Measurements from ENCODE around the gene ITCH. TPM values are rescaled to one million over a fixed set of nuclear protein-coding genes. Genes with fewer than 3 reads are reported as not detected.

ITCH gene
- total RNA-seq, 1 experiment from 2014 or later = 78.8 TPM

- Histone ChIP-seq H3K4me2 (ENCODE audit: low read length) (no peak overlapping the region), H3K9ac (ENCODE audit: low read length) (no peak overlapping the region), H3K4me3 (replicated peaks in 1 of 2; ENCODE audit: low read depth in 1 of 2, low read length in 2 of 2) (no peak overlapping the region), H3K36me3 (ENCODE audit: control insufficient read depth in 1 of 2, insufficient read depth in 2 of 2, low read length in 2 of 2) (peaks cover 14 to 21% of the 10 kb centered on the region in 2 experiments), H2AFZ (ENCODE audit: low read depth, low read length, poor library complexity, severe bottlenecking) (no peak overlapping the region), H4K20me1 (ENCODE audit: insufficient read depth) (peaks cover 4% of the 10 kb centered on the region; the same call in 1 of the 2 replicates), H3K9me2 (ENCODE audit: insufficient read depth) (no peaks in the 10 kb centered on the region), H3K79me2 (ENCODE audit: insufficient read depth, low read length) (peaks cover 29% of the 10 kb centered on the region; the same call in 1 of the 2 replicates), H3K9me3 (ENCODE audit: control insufficient read depth in 1 of 2, insufficient read depth in 1 of 2, low read depth in 1 of 2, low read length in 2 of 2) (no peaks in the 10 kb centered on the region), H3K27me3 (ENCODE audit: insufficient read depth, low read length) (no peaks in the 10 kb centered on the region), H3K27ac (ENCODE audit: low read depth, low read length) (no peak overlapping the region), H3K4me1 (ENCODE audit: control insufficient read depth in 1 of 2, insufficient read depth in 2 of 2, low read length in 2 of 2) (no peaks in the 10 kb centered on the region)
- ChIA-PET POLR2A (no interaction called here), RAD21 (ENCODE audit: low non-redundant PET in 1 of 2, low total read pairs in 2 of 2, uncharacterized antibody in 2 of 2, unreplicated experiment in 2 of 2) (no interaction called here), CTCF (no interaction called here)
- no TSS peak for BruUV-seq (replicated peaks)
- TF ChIP-seq SP1 (IDR thresholded peaks at IDR 0.05; ENCODE audit: low read depth) = no peak
- no peak for DNase-seq (ENCODE audit: low read depth, low spot score)
- intact Hi-C loops (cut with micrococcal nuclease) = no loop called here
- ATAC-seq = no peak
Observed at GRCh38 chr20:34458631-34459030, 95.6 kb downstream of the ITCH start.

GRCh38 chr20:34459209-34459897 lies 96.3 kb downstream of the ITCH start:
- H3K27me3 ChIP-seq (ENCODE audit: insufficient read depth, low read length) = no peaks in the 10 kb centered on the region
- no peak overlapping the region for H3K4me2 ChIP-seq (ENCODE audit: low read length)
- DNase-seq (ENCODE audit: low read depth, low spot score) (no peak), ATAC-seq (no peak)
- H3K27ac ChIP-seq (ENCODE audit: low read depth, low read length) = no peak overlapping the region
- CTCF ChIA-PET = interaction anchor here (0.6 to 1.2 kb wide), 2 partner anchors 16 to 146 kb away, joined by 3 to 4 read pairs; no protein-coding TSS in a partner anchor
- peaks cover 14 to 20% of the 10 kb centered on the region in 2 experiments for H3K36me3 ChIP-seq (ENCODE audit: control insufficient read depth in 1 of 2, insufficient read depth in 2 of 2, low read length in 2 of 2)
- no peaks in the 10 kb centered on the region for H3K4me1 ChIP-seq (ENCODE audit: control insufficient read depth in 1 of 2, insufficient read depth in 2 of 2, low read length in 2 of 2)
- no peak overlapping the region for H3K9ac ChIP-seq (ENCODE audit: low read length)
- RAD21 ChIA-PET (ENCODE audit: low non-redundant PET in 1 of 2, low total read pairs in 2 of 2, uncharacterized antibody in 2 of 2, unreplicated experiment in 2 of 2) = no interaction called here
- BruUV-seq (replicated peaks) = no TSS peak
- no peak overlapping the region for H2AFZ ChIP-seq (ENCODE audit: low read depth, low read length, poor library complexity, severe bottlenecking)
- no peak overlapping the region for H3K4me3 ChIP-seq (replicated peaks in 1 of 2; ENCODE audit: low read depth in 1 of 2, low read length in 2 of 2)
- POLR2A ChIA-PET = interaction anchor here (0.6 kb wide), 1 partner anchor 147 kb away, joined by 3 read pairs; no protein-coding TSS in a partner anchor
- TF ChIP-seq YY1 (IDR thresholded peaks at IDR 0.05; ENCODE audit: extremely low read depth, insufficient replicate concordance, low read depth, low read length) (no peak), CTCF (IDR thresholded peaks at IDR 0.05 in 2 of 3, conservative IDR thresholded peaks at IDR 0.05 in 1 of 3; ENCODE audit: borderline replicate concordance in 1 of 3, insufficient read depth in 1 of 3, low read depth in 2 of 3, low read length in 2 of 3) (no peak), CEBPB (IDR thresholded peaks at IDR 0.05; ENCODE audit: low read depth) (no peak), MAX (IDR thresholded peaks at IDR 0.05) (no peak), SP1 (IDR thresholded peaks at IDR 0.05; ENCODE audit: low read depth) (no peak), ZFX (IDR thresholded peaks at IDR 0.05) (no peak), RAD21 (IDR thresholded peaks at IDR 0.05; ENCODE audit: low read depth) (no peak), EZH2 (IDR thresholded peaks at IDR 0.05) (no peak), POLR2AphosphoS5 (IDR thresholded peaks at IDR 0.05; ENCODE audit: low read depth, low read length) (no peak), FOSL1 (IDR thresholded peaks at IDR 0.05; ENCODE audit: low read depth) (no peak), JUND (IDR thresholded peaks at IDR 0.05) (no peak)
- intact Hi-C loops (cut with micrococcal nuclease) = no loop called here
- peaks cover 31% of the 10 kb centered on the region; the same call in 1 of the 2 replicates for H3K79me2 ChIP-seq (ENCODE audit: insufficient read depth, low read length)
- H4K20me1 ChIP-seq (ENCODE audit: insufficient read depth) = peaks cover 4% of the 10 kb centered on the region; the same call in 1 of the 2 replicates
- no peaks in the 10 kb centered on the region for H3K9me3 ChIP-seq (ENCODE audit: control insufficient read depth in 1 of 2, insufficient read depth in 1 of 2, low read depth in 1 of 2, low read length in 2 of 2)
- H3K9me2 ChIP-seq (ENCODE audit: insufficient read depth) = no peaks in the 10 kb centered on the region
